HepG2 (cell line): Measurements from ENCODE around the gene CDA. TPM values are rescaled to one million over a fixed set of nuclear protein-coding genes. Genes with fewer than 3 reads are reported as not detected.

ENCODE experiments used
- HNRNPH1 ChIP-seq: fragments of 200-400 bp; formaldehyde crosslinking; optimal IDR thresholded peaks from 2 replicates; pipeline ENCODE3; 2017; ENCODE audit warnings: mild to moderate bottlenecking, low read depth, low read length
- IRF2 ChIP-seq: IDR thresholded peaks from 2 replicates; pipeline ENCODE4 v1.6.1; 2018; ENCODE audit warnings: missing genetic modification reagents, missing compliant biosample characterization
- KAT7 ChIP-seq: IDR thresholded peaks from 2 replicates; pipeline ENCODE4 v1.6.1; 2018; ENCODE audit warnings: borderline replicate concordance, missing compliant biosample characterization
- KDM2A ChIP-seq: sonication (generic); formaldehyde crosslinking; IDR thresholded peaks from 2 replicates; pipeline ENCODE4 v1.4.0; 2020; ENCODE audit warnings: low read depth, missing genetic modification reagents, borderline replicate concordance
- MBD4 ChIP-seq: IDR thresholded peaks from 2 replicates; pipeline ENCODE4 v1.6.1; 2012; ENCODE audit warnings: low read length, inconsistent platforms, borderline replicate concordance
- MXD4 ChIP-seq: IDR thresholded peaks from 2 replicates; pipeline ENCODE4 v1.6.1; 2016; ENCODE audit warnings: mild to moderate bottlenecking, missing biosample characterization, missing genetic modification reagents
- POLR2A ChIP-seq, 2 experiments: IDR thresholded peaks; 2 replicates each; pipeline ENCODE4 v1.6.1; 2011; ENCODE audit warnings: low read depth in 2 of 2, low read length in 2 of 2, mild to moderate bottlenecking in 1 of 2, moderate library complexity in 1 of 2; ENCODE audit not compliant: insufficient read depth in 1 of 2
- RCOR2 ChIP-seq: IDR thresholded peaks from 2 replicates; pipeline ENCODE4 v1.6.1; 2016; ENCODE audit warnings: missing biosample characterization, missing genetic modification reagents
- SAFB2 ChIP-seq: sonication (generic); formaldehyde crosslinking; IDR thresholded peaks from 2 replicates; pipeline ENCODE4 v1.5.1; 2020; ENCODE audit warnings: missing genetic modification reagents, low read depth, mild to moderate bottlenecking, borderline replicate concordance
- TBX2 ChIP-seq: sonication (generic); formaldehyde crosslinking; IDR thresholded peaks from 2 replicates; pipeline ENCODE4 v1.5.0; 2020; ENCODE audit warnings: missing genetic modification reagents, mild to moderate bottlenecking, borderline replicate concordance
- ZFY ChIP-seq: sonication (generic); formaldehyde crosslinking; IDR thresholded peaks from 2 replicates; pipeline ENCODE4 v1.4.0; 2020; ENCODE audit warnings: missing genetic modification reagents
- ZNF281 ChIP-seq: sonication (generic); formaldehyde crosslinking; IDR thresholded peaks from 2 replicates; pipeline ENCODE4 v1.4.0; 2020; ENCODE audit warnings: missing genetic modification reagents, borderline replicate concordance
- ZNF296 ChIP-seq: sonication (generic); formaldehyde crosslinking; conservative IDR thresholded peaks from 2 replicates; pipeline ENCODE4 v1.5.0; 2020; ENCODE audit warnings: mild to moderate bottlenecking, missing genetic modification reagents
- ZNF317 ChIP-seq: sonication (generic); formaldehyde crosslinking; IDR thresholded peaks from 2 replicates; pipeline ENCODE4 v1.5.0; 2020; ENCODE audit warnings: mild to moderate bottlenecking, missing genetic modification reagents
- ZNF441 ChIP-seq: sonication (generic); formaldehyde crosslinking; IDR thresholded peaks from 2 replicates; pipeline ENCODE4 v1.7.0; 2021; ENCODE audit warnings: missing genetic modification reagents, borderline replicate concordance
- ZNF609 ChIP-seq: sonication (generic); formaldehyde crosslinking; IDR thresholded peaks from 2 replicates; pipeline ENCODE4 v1.4.0; 2020; ENCODE audit warnings: mild to moderate bottlenecking, missing genetic modification reagents, borderline replicate concordance
- ZNF772 ChIP-seq: sonication (generic); formaldehyde crosslinking; IDR thresholded peaks from 2 replicates; pipeline ENCODE4 v1.5.0; 2020; ENCODE audit warnings: mild to moderate bottlenecking, missing genetic modification reagents
- ZNF777 ChIP-seq: sonication (generic); formaldehyde crosslinking; IDR thresholded peaks from 2 replicates; pipeline ENCODE4 v1.4.0; 2020; ENCODE audit warnings: missing genetic modification reagents
- ZNF879 ChIP-seq: sonication (generic); formaldehyde crosslinking; IDR thresholded peaks from 2 replicates; pipeline ENCODE4 v1.8.1; 2023; ENCODE audit warnings: missing genetic modification reagents
- ZUFSP ChIP-seq: sonication (generic); formaldehyde crosslinking; IDR thresholded peaks from 2 replicates; pipeline ENCODE4 v1.9.0; 2021; ENCODE audit warnings: missing genetic modification reagents, mild to moderate bottlenecking, borderline replicate concordance
- polyA plus RNA-seq, 8 experiments: library from polyadenylated mRNA; depleted of rRNA in 3 of 8; stranded (reverse) in 7 of 8; unstranded in 1 of 8; fragments of >200 nt; fragmentation: Illumina TruSeq in 4 of 8; extraction: Trizol in 4 of 8; gene quantifications; 2 replicates each; pipeline versions ENCODE4 v1.2.1 to v1.2.3, GENCODE V29; 2011 to 2016; ENCODE audit warnings: low read depth in 4 of 8, missing spikeins in 1 of 8, mixed read lengths in 1 of 8; ENCODE audit not compliant: insufficient read depth in 1 of 8
- total RNA-seq, 5 experiments: library from RNA; depleted of rRNA; stranded (reverse); fragments of >200 nt; fragmentation: Illumina TruSeq; extraction: Trizol; gene quantifications; 2 replicates each; pipeline ENCODE4 v1.2.3, GENCODE V29; 2016; ENCODE audit warnings: low read depth in 1 of 5

CDA gene
- total and polyA plus RNA-seq, 2 of the 13 experiments (the other 11 are each of a cell fraction or from before 2014, with no cell fraction given): 0.66 to 2.1 TPM

GRCh38 chr1:20633190-20634064 is 44.5 kb downstream of the CDA start, which contains the start of gene PINK1 (continued):
- TF ChIP-seq RCOR2 (CRISPR knock-in tag) (no peak), ZNF317 (CRISPR knock-in tag) (0 out of 2 replicates have a peak, but pooled peaks have one; percentile 40), ZNF296 (CRISPR knock-in tag) (no peak), HNRNPH1 (no peak), KDM2A (CRISPR knock-in tag) (peak; percentile 27; the same call in 1 of the 2 replicates), KAT7 (CRISPR knock-in tag) (no peak; the same call in 1 of the 2 replicates), ZNF609 (CRISPR knock-in tag) (no peak), POLR2A (IDR thresholded peaks at IDR 0.05; ENCODE audit: insufficient read depth in 1 of 2, low read depth in 2 of 2, low read length in 2 of 2) (peak in 1 of 2 experiments; percentile 39; a peak in 1 of 4 replicates), ZFY (peak; percentile 91), ZNF441 (CRISPR knock-in tag) (no peak; the same call in 1 of the 2 replicates), ZNF777 (peak; percentile 50; the same call in 1 of the 2 replicates), ZNF281 (peak; percentile 35; the same call in 1 of the 2 replicates), TBX2 (peak; percentile 51; the same call in 1 of the 2 replicates), ZUFSP (CRISPR knock-in tag) (no peak), SAFB2 (CRISPR knock-in tag) (0 out of 2 replicates have a peak, but pooled peaks have one; percentile 70), MXD4 (CRISPR knock-in tag) (peak; percentile 91), ZNF772 (CRISPR knock-in tag) (peak; percentile 64; the same call in 1 of the 2 replicates), IRF2 (CRISPR knock-in tag) (peak; percentile 68; the same call in 1 of the 2 replicates), MBD4 (no peak), ZNF879 (CRISPR knock-in tag) (no peak)
